ENCODE data around the gene CTPS1. TPM values are rescaled to one million over a fixed set of nuclear protein-coding genes. Genes with fewer than 3 reads are reported as not detected.

The CTPS1 gene
- total and polyA plus RNA-seq, 2 donors (not counting 1 experiment from before 2014, with no cell fraction given): 12.1 to 26.5 TPM

DNA sequence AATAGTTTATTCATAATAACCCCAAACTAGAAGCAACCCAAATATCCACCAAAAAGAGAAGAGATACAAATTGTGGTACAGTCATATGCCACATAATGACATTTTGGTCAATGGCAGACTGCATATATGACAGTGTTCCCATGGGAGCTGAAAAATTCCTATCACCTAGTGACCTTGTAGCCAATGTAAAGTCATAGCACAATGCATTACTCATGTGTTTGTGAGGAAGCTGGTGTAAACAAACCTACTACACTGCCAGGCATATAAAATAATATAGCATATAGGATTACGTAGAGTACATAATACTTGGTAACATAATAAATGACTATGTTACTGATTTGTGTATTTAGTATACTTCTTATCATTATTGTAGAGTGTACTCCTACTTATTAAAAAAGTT, 71.5 kb downstream of the CTPS1 start:
- Histone ChIP-seq H3K9ac (ENCODE audit: insufficient read depth, low read length) (no peak overlapping the region), H3K4me2 (ENCODE audit: extremely low read depth, insufficient read depth, low read length) (no peak overlapping the region), H3K4me1 (ENCODE audit: control insufficient read depth, extremely low read depth, insufficient read depth, low read length) (no peaks in the 10 kb centered on the region), H3K9me3 (ENCODE audit: control insufficient read depth, insufficient read depth, low read depth, low read length) (no peaks in the 10 kb centered on the region), H2AFZ (ENCODE audit: low read length) (no peak overlapping the region), H3K27me3 (ENCODE audit: control insufficient read depth, insufficient read depth, low read length) (no peaks in the 10 kb centered on the region), H3K36me3 (ENCODE audit: control insufficient read depth, insufficient read depth, low read length) (peaks cover 8% of the 10 kb centered on the region), H3K4me3 (replicated peaks in 1 of 4; ENCODE audit: control extremely low read depth in 1 of 4, insufficient read depth in 1 of 4, low read depth in 3 of 4, low read length in 4 of 4) (no peak overlapping the region), H3K27ac (ENCODE audit: insufficient read depth, low read length) (no peak overlapping the region), H4K20me1 (ENCODE audit: control insufficient read depth, extremely low read depth, insufficient read depth, low read length) (no peaks in the 10 kb centered on the region), H3K79me2 (ENCODE audit: control insufficient read depth, insufficient read depth, low read length) (no peaks in the 10 kb centered on the region)
- DNase-seq (ENCODE audit: low read depth in 2 of 2): no peak
- TF ChIP-seq, protein P1, sequence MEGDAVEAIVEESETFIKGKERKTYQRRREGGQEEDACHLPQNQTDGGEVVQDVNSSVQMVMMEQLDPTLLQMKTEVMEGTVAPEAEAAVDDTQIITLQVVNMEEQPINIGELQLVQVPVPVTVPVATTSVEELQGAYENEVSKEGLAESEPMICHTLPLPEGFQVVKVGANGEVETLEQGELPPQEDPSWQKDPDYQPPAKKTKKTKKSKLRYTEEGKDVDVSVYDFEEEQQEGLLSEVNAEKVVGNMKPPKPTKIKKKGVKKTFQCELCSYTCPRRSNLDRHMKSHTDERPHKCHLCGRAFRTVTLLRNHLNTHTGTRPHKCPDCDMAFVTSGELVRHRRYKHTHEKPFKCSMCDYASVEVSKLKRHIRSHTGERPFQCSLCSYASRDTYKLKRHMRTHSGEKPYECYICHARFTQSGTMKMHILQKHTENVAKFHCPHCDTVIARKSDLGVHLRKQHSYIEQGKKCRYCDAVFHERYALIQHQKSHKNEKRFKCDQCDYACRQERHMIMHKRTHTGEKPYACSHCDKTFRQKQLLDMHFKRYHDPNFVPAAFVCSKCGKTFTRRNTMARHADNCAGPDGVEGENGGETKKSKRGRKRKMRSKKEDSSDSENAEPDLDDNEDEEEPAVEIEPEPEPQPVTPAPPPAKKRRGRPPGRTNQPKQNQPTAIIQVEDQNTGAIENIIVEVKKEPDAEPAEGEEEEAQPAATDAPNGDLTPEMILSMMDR (conservative IDR thresholded peaks at IDR 0.05 in 1 of 2, IDR thresholded peaks at IDR 0.05 in 1 of 2; ENCODE audit: low read depth in 1 of 2, low read length in 2 of 2): no peak
- TF ChIP-seq EZH2 (IDR thresholded peaks at IDR 0.05; ENCODE audit: low read length, missing control alignments): no peak

GRCh38 chr1:41053316-41053715, 73.8 kb downstream of the CTPS1 start:
- TF ChIP-seq, protein P1 (conservative IDR thresholded peaks at IDR 0.05 in 1 of 2, IDR thresholded peaks at IDR 0.05 in 1 of 2; ENCODE audit: low read depth in 1 of 2, low read length in 2 of 2): no peak
- no peak for TF ChIP-seq EZH2 (IDR thresholded peaks at IDR 0.05; ENCODE audit: low read length, missing control alignments)
- Histone ChIP-seq H3K27ac (ENCODE audit: insufficient read depth, low read length) (no peak overlapping the region), H3K4me2 (ENCODE audit: extremely low read depth, insufficient read depth, low read length) (no peak overlapping the region), H3K9ac (ENCODE audit: insufficient read depth, low read length) (no peak overlapping the region), H4K20me1 (ENCODE audit: control insufficient read depth, extremely low read depth, insufficient read depth, low read length) (no peaks in the 10 kb centered on the region), H3K4me3 (replicated peaks in 1 of 4; ENCODE audit: control extremely low read depth in 1 of 4, insufficient read depth in 1 of 4, low read depth in 3 of 4, low read length in 4 of 4) (no peak overlapping the region), H3K9me3 (ENCODE audit: control insufficient read depth, insufficient read depth, low read depth, low read length) (no peaks in the 10 kb centered on the region), H3K4me1 (ENCODE audit: control insufficient read depth, extremely low read depth, insufficient read depth, low read length) (no peaks in the 10 kb centered on the region), H2AFZ (ENCODE audit: low read length) (no peak overlapping the region), H3K36me3 (ENCODE audit: control insufficient read depth, insufficient read depth, low read length) (peaks cover 6% of the 10 kb centered on the region), H3K79me2 (ENCODE audit: control insufficient read depth, insufficient read depth, low read length) (no peaks in the 10 kb centered on the region), H3K27me3 (ENCODE audit: control insufficient read depth, insufficient read depth, low read length) (no peaks in the 10 kb centered on the region)
- no peak for DNase-seq (ENCODE audit: low read depth in 2 of 2)

DNA sequence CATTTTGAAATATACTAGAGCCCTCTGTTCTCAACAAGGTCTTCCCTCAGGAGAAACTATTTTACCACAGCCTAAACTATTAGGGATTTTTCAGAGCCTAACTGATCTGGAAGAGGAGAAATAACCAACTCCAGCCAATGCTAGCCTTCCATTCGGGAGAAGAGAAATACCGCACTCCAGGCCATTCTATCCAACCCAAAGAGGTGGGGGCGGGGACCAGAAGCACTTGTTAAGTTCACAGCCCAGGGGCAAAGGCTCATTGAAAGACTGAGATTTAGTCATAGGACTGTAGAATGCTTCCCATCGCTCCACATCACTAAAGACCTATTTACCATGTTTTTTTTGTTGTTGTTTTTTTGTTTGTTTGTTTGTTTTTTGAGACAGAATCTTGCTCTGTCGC, 77.4 kb downstream of the CTPS1 start:
- no peak for TF ChIP-seq EZH2 (IDR thresholded peaks at IDR 0.05; ENCODE audit: low read length, missing control alignments)
- TF ChIP-seq, protein P1 (conservative IDR thresholded peaks at IDR 0.05 in 1 of 2, IDR thresholded peaks at IDR 0.05 in 1 of 2; ENCODE audit: low read depth in 1 of 2, low read length in 2 of 2): no peak
- Histone ChIP-seq H3K9ac (ENCODE audit: insufficient read depth, low read length) (no peak overlapping the region), H3K27ac (ENCODE audit: insufficient read depth, low read length) (no peak overlapping the region), H3K4me2 (ENCODE audit: extremely low read depth, insufficient read depth, low read length) (no peak overlapping the region), H3K4me1 (ENCODE audit: control insufficient read depth, extremely low read depth, insufficient read depth, low read length) (no peaks in the 10 kb centered on the region), H3K27me3 (ENCODE audit: control insufficient read depth, insufficient read depth, low read length) (no peaks in the 10 kb centered on the region), H2AFZ (ENCODE audit: low read length) (no peak overlapping the region), H3K36me3 (ENCODE audit: control insufficient read depth, insufficient read depth, low read length) (peaks cover 2% of the 10 kb centered on the region), H3K9me3 (ENCODE audit: control insufficient read depth, insufficient read depth, low read depth, low read length) (no peaks in the 10 kb centered on the region), H3K4me3 (replicated peaks in 1 of 4; ENCODE audit: control extremely low read depth in 1 of 4, insufficient read depth in 1 of 4, low read depth in 3 of 4, low read length in 4 of 4) (no peak overlapping the region), H3K79me2 (ENCODE audit: control insufficient read depth, insufficient read depth, low read length) (no peaks in the 10 kb centered on the region), H4K20me1 (ENCODE audit: control insufficient read depth, extremely low read depth, insufficient read depth, low read length) (no peaks in the 10 kb centered on the region)
- no peak for DNase-seq (ENCODE audit: low read depth in 2 of 2)

Other genes starting within 250 kb of the CTPS1 start
- under 0.01 TPM in 2 replicates for gene KCNQ4, start 195.9 kb upstream of the CTPS1 start, total RNA-seq
- 0.02 and 0.03 TPM in 2 replicates for gene KCNQ4, start 195.9 kb upstream of the CTPS1 start, polyA plus RNA-seq
- 1.7 and 2.6 TPM in 2 replicates for gene CITED4, start 117.3 kb upstream of the CTPS1 start, total RNA-seq
- gene CITED4, start 117.3 kb upstream of the CTPS1 start, polyA plus RNA-seq: 0.20 and 0.58 TPM in 2 replicates
- 0.51 and 0.66 TPM in 2 replicates for gene SLFNL1, start 42.0 kb downstream of the CTPS1 start, total RNA-seq
- 0.01 TPM in 1 of 2 replicates, not detected in the other for gene SLFNL1, start 42.0 kb downstream of the CTPS1 start, polyA plus RNA-seq

Data from fibroblast of lung (primary cell).